ENCODE data around the gene KLC4. TPM values are rescaled to one million over a fixed set of nuclear protein-coding genes. Genes with fewer than 3 reads are reported as not detected.

KLC4 gene
- total and polyA plus RNA-seq, 9 of the 15 experiments (the other 6 are each of a cell fraction or from before 2014, with no cell fraction given), result 1.7 to 16.2 (median 7.7) TPM

GRCh38 chr6:43076464-43077332 is 17.3 kb downstream of the KLC4 start (continued):
- TF ChIP-seq POLR2G (IDR thresholded peaks at IDR 0.05; ENCODE audit: low read depth, low read length) (peak; percentile 46), HNRNPLL (IDR thresholded peaks at IDR 0.05; ENCODE audit: low read depth, low read length, poor library complexity, severe bottlenecking) (peak; percentile 55), FOXM1 (IDR thresholded peaks at IDR 0.05; ENCODE audit: low read depth) (no peak), FOXM1 (CRISPR knock-in tag; IDR thresholded peaks at IDR 0.05; ENCODE audit: low read depth) (peak; percentile 37; the same call in 1 of the 2 replicates), SRSF7 (optimal IDR thresholded peaks at IDR 0.05; ENCODE audit: low read depth, low read length) (no peak), ZNF184 (CRISPR knock-in tag; IDR thresholded peaks at IDR 0.05) (peak; percentile 55; the same call in 1 of the 2 replicates), HNRNPL (IDR thresholded peaks at IDR 0.05; ENCODE audit: low read depth, low read length) (0 out of 2 replicates have a peak, but pooled peaks have one; percentile 43), FOXA3 (CRISPR knock-in tag; conservative IDR thresholded peaks at IDR 0.05 in 1 of 2, IDR thresholded peaks at IDR 0.05 in 1 of 2) (0 out of 4 replicates have a peak, but pooled peaks of 1 of the 2 experiments have one; percentile 26), HDAC1 (IDR thresholded peaks at IDR 0.05) (peak in 1 of 2 experiments; percentile 31; a peak in 1 of 4 replicates), SIN3B (IDR thresholded peaks at IDR 0.05; ENCODE audit: low read depth) (no peak), IRF1 (CRISPR knock-in tag; IDR thresholded peaks at IDR 0.05; ENCODE audit: borderline replicate concordance) (no peak), POLR3G (IDR thresholded peaks at IDR 0.05; ENCODE audit: extremely low read depth, insufficient read length, insufficient replicate concordance) (no peak), NFE2L1 (tag; IDR thresholded peaks at IDR 0.05; ENCODE audit: borderline replicate concordance, low read depth) (no peak), CCNT2 (IDR thresholded peaks at IDR 0.05; ENCODE audit: borderline replicate concordance, extremely low read depth, insufficient read length, low read depth, low read length) (peak; percentile 22)
